HepG2 (cell line): Measurements from ENCODE around the gene LRRC15. TPM values are rescaled to one million over a fixed set of nuclear protein-coding genes. Genes with fewer than 3 reads are reported as not detected.

Source experiments
- CREM ChIP-seq, 2 experiments: sonication (generic) in 1 of 2; formaldehyde crosslinking in 1 of 2; IDR thresholded peaks; 2 replicates each; pipeline versions ENCODE4 v1.4.0 to v1.6.1; 2016 to 2020; ENCODE audit warnings: antibody characterized with exemption in 1 of 2, mild to moderate bottlenecking in 1 of 2, missing genetic modification reagents in 1 of 2
- LCORL ChIP-seq, 2 experiments: fragments of 450-650 bp in 1 of 2; sonication (generic) in 1 of 2; formaldehyde crosslinking in 1 of 2; IDR thresholded peaks; 2 replicates each; pipeline versions ENCODE4 v1.5.0 to v1.6.1; 2017 to 2020; ENCODE audit warnings: antibody characterized with exemption in 1 of 2, missing genetic modification reagents in 1 of 2
- NFYB ChIP-seq: sonication (generic); formaldehyde crosslinking; IDR thresholded peaks from 2 replicates; pipeline ENCODE4 v1.4.0; 2020; ENCODE audit warnings: missing genetic modification reagents
- PHB2 ChIP-seq: fragments of 450-650 bp; IDR thresholded peaks from 2 replicates; pipeline ENCODE4 v1.6.1; 2018; ENCODE audit not compliant: partially characterized antibody
- RFX5 ChIP-seq: IDR thresholded peaks from 2 replicates; pipeline ENCODE4 v1.6.1; 2011; ENCODE audit warnings: low read depth, low read length, improper control_type of control experiment
- TIGD3 ChIP-seq: sonication (generic); formaldehyde crosslinking; IDR thresholded peaks from 2 replicates; pipeline ENCODE4 v1.5.1; 2020; ENCODE audit warnings: mild to moderate bottlenecking, missing genetic modification reagents, borderline replicate concordance
- ZFP1 ChIP-seq: IDR thresholded peaks from 2 replicates; pipeline ENCODE4 v1.6.1; 2016
- ZKSCAN5 ChIP-seq: sonication (generic); formaldehyde crosslinking; IDR thresholded peaks from 2 replicates; pipeline ENCODE4 v1.5.1; 2020; ENCODE audit warnings: mild to moderate bottlenecking, missing genetic modification reagents
- ZNF768 ChIP-seq: sonication (generic); formaldehyde crosslinking; IDR thresholded peaks from 2 replicates; pipeline ENCODE4 v1.4.0; 2020; ENCODE audit warnings: missing genetic modification reagents
- ZSCAN20 ChIP-seq: sonication (generic); formaldehyde crosslinking; IDR thresholded peaks from 2 replicates; pipeline ENCODE4 v1.4.0; 2020; ENCODE audit warnings: missing genetic modification reagents, mild to moderate bottlenecking, borderline replicate concordance
- ZSCAN25 ChIP-seq: sonication (generic); formaldehyde crosslinking; IDR thresholded peaks from 2 replicates; pipeline ENCODE4 v1.8.0; 2022; ENCODE audit warnings: mild to moderate bottlenecking, missing genetic modification reagents
- polyA plus RNA-seq, 8 experiments: library from polyadenylated mRNA; depleted of rRNA in 3 of 8; stranded (reverse) in 7 of 8; unstranded in 1 of 8; fragments of >200 nt; fragmentation: Illumina TruSeq in 4 of 8; extraction: Trizol in 4 of 8; gene quantifications; 2 replicates each; pipeline versions ENCODE4 v1.2.1 to v1.2.3, GENCODE V29; 2011 to 2016; ENCODE audit warnings: low read depth in 4 of 8, missing spikeins in 1 of 8, mixed read lengths in 1 of 8; ENCODE audit not compliant: insufficient read depth in 1 of 8
- total RNA-seq, 5 experiments: library from RNA; depleted of rRNA; stranded (reverse); fragments of >200 nt; fragmentation: Illumina TruSeq; extraction: Trizol; gene quantifications; 2 replicates each; pipeline ENCODE4 v1.2.3, GENCODE V29; 2016; ENCODE audit warnings: low read depth in 1 of 5
- TF ChIP-seq, protein P1 (sequence below): fragments of 450-650 bp; IDR thresholded peaks from 2 replicates; pipeline ENCODE4 v1.6.1; 2017
- TF ChIP-seq, protein P2 (sequence below): sonication (generic); formaldehyde crosslinking; IDR thresholded peaks from 2 replicates; pipeline ENCODE4 v1.4.0; 2020; ENCODE audit warnings: low read depth, mild to moderate bottlenecking, missing genetic modification reagents

The LRRC15 gene
- total and polyA plus RNA-seq, 2 of the 13 experiments (the other 11 are each of a cell fraction or from before 2014, with no cell fraction given): not detected

GRCh38 chr3:194320744-194321243 lies 48.7 kb downstream of the LRRC15 start (continued):
- TF ChIP-seq LCORL (IDR thresholded peaks at IDR 0.05) (no peak), LCORL (CRISPR knock-in tag; IDR thresholded peaks at IDR 0.05) (no peak), RFX5 (no peak), ZKSCAN5 (CRISPR knock-in tag) (peak; percentile 92), ZNF768 (CRISPR knock-in tag) (0 out of 2 replicates have a peak, but pooled peaks have one; percentile 23), ZSCAN25 (CRISPR knock-in tag) (peak; percentile 45; the same call in 1 of the 2 replicates), TIGD3 (CRISPR knock-in tag) (no peak), ZFP1 (CRISPR knock-in tag) (no peak), NFYB (CRISPR knock-in tag) (peak; percentile 60), CREM (IDR thresholded peaks at IDR 0.05) (peak; percentile 55; the same call in 1 of the 2 replicates), CREM (CRISPR knock-in tag; IDR thresholded peaks at IDR 0.05) (no peak), ZSCAN20 (CRISPR knock-in tag) (no peak), PHB2 (no peak)
- TF ChIP-seq, protein P1, sequence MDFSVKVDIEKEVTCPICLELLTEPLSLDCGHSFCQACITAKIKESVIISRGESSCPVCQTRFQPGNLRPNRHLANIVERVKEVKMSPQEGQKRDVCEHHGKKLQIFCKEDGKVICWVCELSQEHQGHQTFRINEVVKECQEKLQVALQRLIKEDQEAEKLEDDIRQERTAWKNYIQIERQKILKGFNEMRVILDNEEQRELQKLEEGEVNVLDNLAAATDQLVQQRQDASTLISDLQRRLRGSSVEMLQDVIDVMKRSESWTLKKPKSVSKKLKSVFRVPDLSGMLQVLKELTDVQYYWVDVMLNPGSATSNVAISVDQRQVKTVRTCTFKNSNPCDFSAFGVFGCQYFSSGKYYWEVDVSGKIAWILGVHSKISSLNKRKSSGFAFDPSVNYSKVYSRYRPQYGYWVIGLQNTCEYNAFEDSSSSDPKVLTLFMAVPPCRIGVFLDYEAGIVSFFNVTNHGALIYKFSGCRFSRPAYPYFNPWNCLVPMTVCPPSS: no peak
- TF ChIP-seq, protein P2, sequence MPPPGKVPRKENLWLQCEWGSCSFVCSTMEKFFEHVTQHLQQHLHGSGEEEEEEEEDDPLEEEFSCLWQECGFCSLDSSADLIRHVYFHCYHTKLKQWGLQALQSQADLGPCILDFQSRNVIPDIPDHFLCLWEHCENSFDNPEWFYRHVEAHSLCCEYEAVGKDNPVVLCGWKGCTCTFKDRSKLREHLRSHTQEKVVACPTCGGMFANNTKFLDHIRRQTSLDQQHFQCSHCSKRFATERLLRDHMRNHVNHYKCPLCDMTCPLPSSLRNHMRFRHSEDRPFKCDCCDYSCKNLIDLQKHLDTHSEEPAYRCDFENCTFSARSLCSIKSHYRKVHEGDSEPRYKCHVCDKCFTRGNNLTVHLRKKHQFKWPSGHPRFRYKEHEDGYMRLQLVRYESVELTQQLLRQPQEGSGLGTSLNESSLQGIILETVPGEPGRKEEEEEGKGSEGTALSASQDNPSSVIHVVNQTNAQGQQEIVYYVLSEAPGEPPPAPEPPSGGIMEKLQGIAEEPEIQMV (CRISPR knock-in tag): 0 out of 2 replicates have a peak, but pooled peaks have one; percentile 38
